ENCODE data around the gene CFAP57. TPM values are rescaled to one million over a fixed set of nuclear protein-coding genes. Genes with fewer than 3 reads are reported as not detected.

CFAP57 gene
- total and polyA plus RNA-seq, 2 of the 4 experiments (the other 2 are of a cell fraction): 0.29 to 0.36 TPM

GRCh38 chr1:43273708-43274107 lies 101.6 kb downstream of the CFAP57 start:
- in situ Hi-C loops (cut with MboI; ENCODE audit: low sequenced_read_pairs) (no loop called here), intact Hi-C loops (cut with micrococcal nuclease) (no loop called here), dilution Hi-C loops (cut with HindIII; ENCODE audit: low sequenced_read_pairs, unreplicated experiment) (no loop called here)
- H4K5ac ChIP-seq (ENCODE audit: low read depth, low read length): no peak overlapping the region
- no peak for ATAC-seq (ENCODE audit: low read depth)
- H3K4me2 ChIP-seq (ENCODE audit: low read depth, low read length): no peak overlapping the region
- H3K18ac ChIP-seq (ENCODE audit: low read depth, low read length): no peak overlapping the region
- peak overlapping the region; percentile 64 for H2AK5ac ChIP-seq (ENCODE audit: low read depth, low read length)
- H2AFZ ChIP-seq (replicated peaks; ENCODE audit: low read length, poor library complexity): no peak overlapping the region
- no peak overlapping the region for H3K23ac ChIP-seq (ENCODE audit: low read depth, low read length)
- H2BK5ac ChIP-seq (ENCODE audit: low read depth, low read length, poor library complexity, severe bottlenecking): no peak overlapping the region
- no peaks in the 10 kb centered on the region; the same call in 1 of the 2 replicates for H3K9me1 ChIP-seq (ENCODE audit: insufficient read depth, low read length)
- DNase-seq: no peak
- no peak overlapping the region for H3K4ac ChIP-seq (ENCODE audit: low read depth, low read length)
- no peaks in the 10 kb centered on the region for H3K79me1 ChIP-seq (ENCODE audit: low read depth in 1 of 2, low read length in 2 of 2)
- BruUV-seq (replicated peaks): no TSS peak
- no peak overlapping the region for H3K9ac ChIP-seq (ENCODE audit: low read depth, low read length)
- ChIA-PET POLR2A (ENCODE audit: unreplicated experiment) (no interaction called here), CTCF (no interaction called here)
- H2BK20ac ChIP-seq (ENCODE audit: low read depth, low read length): no peak overlapping the region
- H3K27me3 ChIP-seq (ENCODE audit: control insufficient read depth, insufficient read depth, low read length): peaks cover 10% of the 10 kb centered on the region; the same call in 1 of the 2 replicates
- WGBS, 2 experiments (ENCODE audit: extremely low coverage in 2 of 2, insufficient read length in 1 of 2): no CpG with 5 or more reads among the region's 7 CpGs
- no peaks in the 10 kb centered on the region for H3K9me3 ChIP-seq (ENCODE audit: control insufficient read depth, insufficient read depth, low read length)
- no peak overlapping the region for H3K14ac ChIP-seq (replicated peaks; ENCODE audit: low read depth, low read length)
- no peak overlapping the region for H3K56ac ChIP-seq (ENCODE audit: extremely low read depth, insufficient read depth, low read length)
- H4K20me1 ChIP-seq (ENCODE audit: insufficient read depth, low read length): no peaks in the 10 kb centered on the region
- H3K4me3 ChIP-seq (ENCODE audit: insufficient read depth, low read depth, low read length): no peak overlapping the region
- TF ChIP-seq CTCF (conservative IDR thresholded peaks at IDR 0.05; ENCODE audit: low read depth, low read length) (no peak), CHD1 (IDR thresholded peaks at IDR 0.05; ENCODE audit: low read depth, low read length) (no peak), POLR2A (IDR thresholded peaks at IDR 0.05; ENCODE audit: low read depth, low read length) (no peak), RCOR1 (IDR thresholded peaks at IDR 0.05; ENCODE audit: insufficient replicate concordance, low read length) (no peak), MAZ (IDR thresholded peaks at IDR 0.05; ENCODE audit: borderline replicate concordance, low read depth, low read length) (no peak), CEBPB (IDR thresholded peaks at IDR 0.05; ENCODE audit: low read depth, low read length) (no peak), MXI1 (IDR thresholded peaks at IDR 0.05; ENCODE audit: borderline replicate concordance, low read depth, low read length) (no peak), NFE2L2 (IDR thresholded peaks at IDR 0.05; ENCODE audit: low read depth, low read length) (no peak)
- H3K36me3 ChIP-seq (ENCODE audit: control insufficient read depth, insufficient read depth, low read length): no peaks in the 10 kb centered on the region
- H2BK15ac ChIP-seq (ENCODE audit: low read depth, low read length): no peak overlapping the region
- H3K27ac ChIP-seq (ENCODE audit: insufficient read depth, low read length): no peak overlapping the region
- H4K91ac ChIP-seq (ENCODE audit: insufficient read depth, low read depth, low read length): no peak overlapping the region
- H2AK9ac ChIP-seq (replicated peaks; ENCODE audit: low read depth, low read length, poor library complexity): peak overlapping the region; percentile 7
- H4K8ac ChIP-seq (ENCODE audit: low read depth in 2 of 2, low read length in 2 of 2): peak overlapping the region; percentile 92 to 96; a peak in 2 of 4 replicates
- no peak overlapping the region for H2BK120ac ChIP-seq (ENCODE audit: low read depth, low read length)
- 0 out of 2 replicates have a peak, but pooled peaks cover 3% of the 10 kb centered on the region for H3K4me1 ChIP-seq (ENCODE audit: control insufficient read depth, insufficient read depth, low read length)

All from IMR-90 (cell line).